Measurements from ENCODE around the gene GARIN5A. TPM values are rescaled to one million over a fixed set of nuclear protein-coding genes. Genes with fewer than 3 reads are reported as not detected.

The GARIN5A gene
- total and polyA plus RNA-seq, 12 donors = 0.54 to 26.3 (median 2.0) TPM; not detected in 1

- intact Hi-C loops (cut with DNase I) = loop anchor here in 1 of 2 donors (5.0 kb wide), 1 partner anchor 52 kb away; the partner anchor contains the start of gene NAPSA
- 9 to 25% (median 13%) methylated on average over 3 to 8 of the region's 8 CpGs for WGBS, 4 donors
- H3K27ac ChIP-seq = no peak overlapping the region
- H3K36me3 ChIP-seq (replicated peaks in 1 of 2) = no peaks in the 10 kb centered on the region
- no peak for DNase-seq
- H3K4me1 ChIP-seq (replicated peaks in 1 of 2) = no peaks in the 10 kb centered on the region
- H3K27me3 ChIP-seq = peaks cover 30% of the 10 kb centered on the region
- no peaks in the 10 kb centered on the region for H3K9me3 ChIP-seq (replicated peaks in 1 of 3)
- no peak overlapping the region for H3K4me3 ChIP-seq
- TF ChIP-seq CTCF (IDR thresholded peaks at IDR 0.05) = no peak
- no peak for TF ChIP-seq POLR2A (IDR thresholded peaks at IDR 0.05)
Observed at GRCh38 chr19:50419580-50420035, 57.0 kb downstream of the GARIN5A start.

GRCh38 chr19:50419022-50419579 lies 57.5 kb downstream of the GARIN5A start:
- no peak for DNase-seq
- Histone ChIP-seq H3K27me3 (peaks cover 30% of the 10 kb centered on the region), H3K27ac (no peak overlapping the region), H3K36me3 (replicated peaks in 1 of 2) (no peaks in the 10 kb centered on the region), H3K9me3 (replicated peaks in 1 of 3) (no peaks in the 10 kb centered on the region), H3K4me1 (replicated peaks in 1 of 2) (no peaks in the 10 kb centered on the region), H3K4me3 (no peak overlapping the region)
- no peak for TF ChIP-seq CTCF (IDR thresholded peaks at IDR 0.05)
- no peak for TF ChIP-seq POLR2A (IDR thresholded peaks at IDR 0.05)
- intact Hi-C loops (cut with DNase I) = loop anchor here in 1 of 2 donors (5.0 kb wide), 1 partner anchor 52 kb away; the partner anchor contains the start of gene NAPSA
- 8 to 17% (median 10%) methylated on average over 12 to 14 of the region's 14 CpGs for WGBS, 4 donors

GRCh38 chr19:50418176-50419021 lies 58.2 kb downstream of the GARIN5A start, which contains the start of gene SPIB:
Gene SPIB (plus strand): TSS chr19:50418938. CDS start chr19:50418963, 25 bp downstream.
- no peaks in the 10 kb centered on the region for H3K9me3 ChIP-seq (replicated peaks in 1 of 3)
- intact Hi-C loops (cut with DNase I) = loop anchor here in 1 of 2 donors (5.0 kb wide), 1 partner anchor 51 kb away; the partner anchor contains the start of gene NAPSA
- no peaks in the 10 kb centered on the region for H3K36me3 ChIP-seq (replicated peaks in 1 of 2)
- H3K27ac ChIP-seq = no peak within 1 kb of the TSS
- DNase-seq = no peak
- no peak within 1 kb of the TSS for H3K4me3 ChIP-seq
- H3K4me1 ChIP-seq (replicated peaks in 1 of 2) = no peaks in the 10 kb centered on the region
- TF ChIP-seq CTCF (IDR thresholded peaks at IDR 0.05) (no peak), POLR2A (IDR thresholded peaks at IDR 0.05) (no peak)
- H3K27me3 ChIP-seq = peaks cover 30% of the 10 kb centered on the region
- WGBS, 4 donors = 20 to 39% (median 23%) methylated on average over 11 to 34 of the region's 34 CpGs

All from adrenal gland (tissue), 12 donors.